Heart left ventricle (tissue), 16 donors: ENCODE measurements around the gene BMPER. TPM values are rescaled to one million over a fixed set of nuclear protein-coding genes. Genes with fewer than 3 reads are reported as not detected.

Source experiments
- ATAC-seq, 4 donors: fragments of 200-7000 bp; cut with Tn5 transposase; one replicate each; pipeline ENCODE4 v1.9.1; 2020 to 2022; ENCODE audit warnings: moderate library complexity in 4 of 4, mild to moderate bottlenecking in 3 of 4, moderate number of reproducible peaks in 1 of 4
- DNase-seq, 5 donors: peaks; one replicate each; pipeline ENCODE4 v3.0.0-alpha.2; 2020
- H3K27ac ChIP-seq, 12 donors: fragments of 200-600 bp; sonication (generic) in 4 of 12; one replicate each; pipeline versions ENCODE4 v1.5.0 to v1.8.0; 2016 to 2022; ENCODE audit warnings: mild to moderate bottlenecking in 2 of 12
- H3K27me3 ChIP-seq, 9 donors: fragments of 200-600 bp; sonication (generic) in 2 of 9; one replicate each; pipeline versions ENCODE4 v1.5.1 to v1.8.0; 2016 to 2022; ENCODE audit warnings: mild to moderate bottlenecking in 3 of 9
- H3K36me3 ChIP-seq, 9 donors: fragments of 200-600 bp; sonication (generic) in 2 of 9; one replicate each; pipeline versions ENCODE4 v1.5.0 to v1.8.0; 2018 to 2022; ENCODE audit warnings: mild to moderate bottlenecking in 2 of 9
- H3K4me1 ChIP-seq, 12 donors: fragments of 200-600 bp; sonication (generic) in 4 of 12; one replicate each; pipeline versions ENCODE4 v1.5.0 to v1.8.0; 2016 to 2022; ENCODE audit warnings: mild to moderate bottlenecking in 3 of 12
- H3K4me3 ChIP-seq, 12 donors: fragments of 200-600 bp; sonication (generic) in 4 of 12; one replicate each; pipeline versions ENCODE4 v1.5.0 to v1.8.0; 2017 to 2022; ENCODE audit warnings: mild to moderate bottlenecking in 9 of 12, moderate library complexity in 4 of 12
- H3K9me3 ChIP-seq, 12 donors: fragments of 200-600 bp; sonication (generic) in 4 of 12; one replicate each; pipeline versions ENCODE4 v1.5.0 to v1.8.0; 2016 to 2022; ENCODE audit warnings: mild to moderate bottlenecking in 1 of 12
- POLR2A ChIP-seq, 2 donors: fragments of 450-650 bp; IDR thresholded peaks; one replicate each; pipeline ENCODE4 v1.6.1; 2017; ENCODE audit warnings: antibody characterized with exemption in 2 of 2, mild to moderate bottlenecking in 2 of 2, moderate library complexity in 2 of 2
- WGBS, 4 donors: extraction: QIAGEN DNeasy Blood & Tissue Kit in 2 of 4; methylation state at CpG; one replicate each; pipeline versions ENCODE4 v1.1.5 to v1.1.7; 2013 to 2018; 5-methylcytosine and 5-hydroxymethylcytosine counted together
- intact Hi-C, 10 donors: fragments of 100-400 bp; cut with DNase I; formaldehyde crosslinking; loops; one replicate each; pipeline versions ENCODE4 v1.11.1 to v1.14.2; 2022
- polyA plus RNA-seq, 2 donors: library from polyadenylated mRNA; stranded (reverse); fragments of 200-250 nt; gene quantifications; one replicate each; pipeline ENCODE4 v1.2.3, GENCODE V29; 2013
- total RNA-seq, 9 donors: library from RNA; depleted of rRNA in 2 of 9; stranded (reverse); fragments of >200 nt in 2 of 9; fragmentation: NEBNext Ultra II Directional in 3 of 9; extraction: Animal tissue kit (Norgen Biotek cat#: 25700) in 3 of 9; gene quantifications; one replicate each; pipeline versions ENCODE4 v1.1.0 to v1.2.4, GENCODE V29; 2016 to 2023
- TF ChIP-seq, protein P1 (sequence below), 12 donors: fragments of 200-600 bp; sonication (generic) in 4 of 12; IDR thresholded peaks; one replicate each; pipeline versions ENCODE4 v1.5.0 to v1.8.0; 2018 to 2022; ENCODE audit warnings: antibody characterized with exemption in 12 of 12, mild to moderate bottlenecking in 5 of 12
- donor health status: ischemic (EF 13 %, LVEDD 7.1; RV severe dilation, severe dysfunction).
- donor health status: healthy with polysubstance abuse.
- donor health status: DM: no; HTN: yes; CAD: no.
- donor health status: DM: no; HTN: no; CAD: no.
- donor health status: ischemic (EF 25% LVEDD 6.9; RV normal size, moderate dysfunction).
- donor health status: ischemic (EF 25% LVEDD 5.7; RV mildly dilated, moderate dysfunction).
- donor health status: healthy.
- donor health status: DM: yes; HTN: yes; CAD: no.
- donor health status: ischemic (EF 35%, LVEDD 5.7; RV mildly dilated, moderate dysfunction).
- donor health status: nonischemic (EF 11% LVEDD 7.7; RV severe dilation, severe dysfunction).
- donor health status: DM: yes; HTN: yes; CAD: no.
- donor health status: PGD.
- donor health status: ischemic (EF 29% LVEDD 5.4; RV normal size, mild dysfunction).
- donor health status: nonischemic (EF 23%, LVEDD 6.1; RV moderate dilation, normal function).

BMPER gene
- total and polyA plus RNA-seq, 11 donors = 0.05 to 4.2 (median 0.85) TPM

DNA sequence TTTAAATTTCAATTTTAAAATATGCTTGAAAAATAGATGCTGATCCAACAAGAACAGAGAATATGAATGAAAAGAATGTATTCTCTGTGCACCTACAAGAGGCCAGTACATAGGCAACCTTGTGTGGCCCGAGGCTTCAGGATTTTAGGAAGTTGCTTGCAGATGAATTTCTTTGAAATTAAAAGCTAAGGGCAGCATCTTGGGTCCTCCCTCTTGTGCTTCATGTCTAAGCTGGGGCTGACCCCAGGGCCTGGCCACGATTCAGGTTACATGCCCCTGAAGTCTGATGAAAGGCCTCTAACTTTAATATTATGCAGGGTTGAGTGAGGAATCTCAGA is 138.9 kb downstream of the BMPER start:
- Histone ChIP-seq H3K27me3 (no peaks in the 10 kb centered on the region), H3K4me1 (no peaks in the 10 kb centered on the region), H3K27ac (no peak overlapping the region), H3K9me3 (no peaks in the 10 kb centered on the region), H3K36me3 (no peaks in the 10 kb centered on the region), H3K4me3 (no peak overlapping the region)
- 69 to 81% (median 79%) methylated on average over 2 of the region's 2 CpGs for WGBS, 4 donors
- ATAC-seq (no peak), DNase-seq (no peak)
- intact Hi-C loops = no loop called here
- TF ChIP-seq POLR2A (IDR thresholded peaks at IDR 0.05) = no peak
- TF ChIP-seq, protein P1, sequence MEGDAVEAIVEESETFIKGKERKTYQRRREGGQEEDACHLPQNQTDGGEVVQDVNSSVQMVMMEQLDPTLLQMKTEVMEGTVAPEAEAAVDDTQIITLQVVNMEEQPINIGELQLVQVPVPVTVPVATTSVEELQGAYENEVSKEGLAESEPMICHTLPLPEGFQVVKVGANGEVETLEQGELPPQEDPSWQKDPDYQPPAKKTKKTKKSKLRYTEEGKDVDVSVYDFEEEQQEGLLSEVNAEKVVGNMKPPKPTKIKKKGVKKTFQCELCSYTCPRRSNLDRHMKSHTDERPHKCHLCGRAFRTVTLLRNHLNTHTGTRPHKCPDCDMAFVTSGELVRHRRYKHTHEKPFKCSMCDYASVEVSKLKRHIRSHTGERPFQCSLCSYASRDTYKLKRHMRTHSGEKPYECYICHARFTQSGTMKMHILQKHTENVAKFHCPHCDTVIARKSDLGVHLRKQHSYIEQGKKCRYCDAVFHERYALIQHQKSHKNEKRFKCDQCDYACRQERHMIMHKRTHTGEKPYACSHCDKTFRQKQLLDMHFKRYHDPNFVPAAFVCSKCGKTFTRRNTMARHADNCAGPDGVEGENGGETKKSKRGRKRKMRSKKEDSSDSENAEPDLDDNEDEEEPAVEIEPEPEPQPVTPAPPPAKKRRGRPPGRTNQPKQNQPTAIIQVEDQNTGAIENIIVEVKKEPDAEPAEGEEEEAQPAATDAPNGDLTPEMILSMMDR (IDR thresholded peaks at IDR 0.05) = no peak

DNA sequence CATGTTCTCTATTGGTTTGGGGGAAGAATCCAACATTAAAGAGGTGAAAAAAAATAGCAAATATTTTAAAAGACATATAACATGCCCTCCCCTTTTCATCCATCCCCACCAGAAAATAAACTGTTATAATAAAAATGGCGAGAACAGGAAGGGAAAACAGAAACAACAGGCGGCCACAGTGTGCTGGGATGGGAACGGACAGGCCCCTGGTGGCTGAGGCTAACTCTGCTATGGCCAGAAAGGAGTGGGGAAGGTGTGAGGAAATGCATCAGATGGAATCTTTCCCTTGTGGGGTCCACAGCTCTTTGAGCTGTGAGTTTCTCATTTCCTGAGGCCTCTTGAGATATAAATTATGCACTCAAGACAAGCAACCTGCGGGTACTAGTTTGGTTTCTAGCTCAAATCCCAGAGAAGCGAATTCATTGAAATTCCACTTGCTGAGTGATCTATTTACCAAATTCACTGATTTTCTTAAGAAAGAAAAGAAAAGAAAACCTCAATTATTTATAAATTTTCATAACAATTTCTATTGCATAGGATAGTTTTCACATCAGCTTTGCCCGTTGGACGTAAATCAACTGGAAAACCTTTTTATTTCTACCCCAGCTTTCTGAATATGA is 139.5 kb downstream of the BMPER start:
- no peaks in the 10 kb centered on the region for H3K9me3 ChIP-seq
- 90 to 91% (median 91%) methylated on average over 7 of the region's 7 CpGs for WGBS, 4 donors
- no peaks in the 10 kb centered on the region for H3K4me1 ChIP-seq
- DNase-seq (no peak), ATAC-seq (no peak)
- H3K4me3 ChIP-seq = no peak overlapping the region
- no peak overlapping the region for H3K27ac ChIP-seq
- H3K27me3 ChIP-seq = no peaks in the 10 kb centered on the region
- TF ChIP-seq POLR2A (IDR thresholded peaks at IDR 0.05) = no peak
- no peaks in the 10 kb centered on the region for H3K36me3 ChIP-seq
- intact Hi-C loops = no loop called here

DNA sequence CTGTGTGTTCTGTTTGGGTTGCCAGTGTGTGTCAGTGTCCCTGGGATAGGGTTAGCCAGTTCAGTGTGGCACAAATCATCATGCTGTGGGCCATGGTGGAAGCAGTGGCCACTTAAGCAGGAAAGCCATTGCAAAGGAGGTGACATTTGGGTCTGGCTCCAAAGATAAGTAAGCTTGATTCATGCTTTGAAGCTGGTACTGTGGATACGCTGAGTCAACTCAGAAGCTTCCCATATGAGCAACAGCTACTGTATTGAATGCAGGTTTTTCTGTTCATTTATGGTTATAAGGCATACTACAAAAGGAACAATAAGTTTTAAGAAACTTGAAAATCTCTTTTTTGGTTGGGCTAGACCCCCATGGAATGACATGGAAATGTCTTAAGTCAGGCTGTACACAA is 143.1 kb downstream of the BMPER start:
- ATAC-seq = no peak
- TF ChIP-seq POLR2A (IDR thresholded peaks at IDR 0.05) = no peak
- TF ChIP-seq, protein P1 (IDR thresholded peaks at IDR 0.05) = no peak
- no peaks in the 10 kb centered on the region for H3K9me3 ChIP-seq
- no peak overlapping the region for H3K27ac ChIP-seq
- 80 to 96% (median 89%) methylated on average over 1 of the region's 1 CpG for WGBS, 4 donors
- no peak for DNase-seq
- intact Hi-C loops = no loop called here
- H3K4me3 ChIP-seq = no peak overlapping the region
- H3K27me3 ChIP-seq = no peaks in the 10 kb centered on the region
- no peaks in the 10 kb centered on the region for H3K36me3 ChIP-seq
- H3K4me1 ChIP-seq = no peaks in the 10 kb centered on the region

DNA sequence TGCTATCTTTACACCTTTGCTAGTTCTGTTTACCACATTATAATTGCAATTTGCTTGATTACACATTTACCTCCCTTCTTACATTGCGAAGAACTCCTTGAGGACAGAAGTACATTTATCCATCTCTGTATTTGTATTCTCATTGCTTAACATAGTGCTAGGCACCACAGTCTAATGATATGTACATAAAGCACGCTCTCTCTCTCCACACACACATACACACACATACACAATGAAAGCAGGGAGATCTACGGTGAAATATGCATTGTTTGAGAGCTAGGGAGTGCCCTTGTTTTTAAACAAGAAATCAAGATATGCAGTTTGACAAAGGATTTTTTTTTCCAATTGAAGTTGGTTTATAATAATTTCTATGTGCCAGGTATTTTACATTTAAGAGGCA is 148.7 kb downstream of the BMPER start:
- intact Hi-C loops = no loop called here

More for the DNA sequence above, 148.7 kb downstream of the BMPER start:
- ATAC-seq (no peak), DNase-seq (no peak)
- no peak overlapping the region for H3K4me3 ChIP-seq
- no peaks in the 10 kb centered on the region for H3K36me3 ChIP-seq
- H3K9me3 ChIP-seq = no peaks in the 10 kb centered on the region
- WGBS, 4 donors = 88 to 96% (median 91%) methylated on average over 3 of the region's 3 CpGs
- H3K4me1 ChIP-seq = peaks cover 0 to 5% (median 0%) of the 10 kb centered on the region in 12 donors
- H3K27ac ChIP-seq = no peak overlapping the region
- H3K27me3 ChIP-seq = no peaks in the 10 kb centered on the region
- no peak for TF ChIP-seq POLR2A (IDR thresholded peaks at IDR 0.05)
- TF ChIP-seq, protein P1 (IDR thresholded peaks at IDR 0.05) = no peak
